Right lobe of liver (tissue), 4 donors: Measurements from ENCODE around the gene TMEM91.

Source experiments
- POLR2A ChIP-seq: fragments of 450-650 bp; IDR thresholded peaks from one replicate; pipeline ENCODE4 v1.6.1; 2017; ENCODE audit warnings: antibody characterized with exemption, mild to moderate bottlenecking
- TF ChIP-seq, protein P1 (sequence below), 4 donors: fragments of 200-600 bp in 3 of 4; fragments of 450-650 bp in 1 of 4; IDR thresholded peaks; one replicate each; pipeline versions ENCODE4 v1.5.1 to v1.8.0; 2016 to 2022; ENCODE audit warnings: antibody characterized with exemption in 4 of 4, mild to moderate bottlenecking in 2 of 4
- donor health status: DM: no; HTN: no; CAD: no.
- donor health status: DM: no; HTN: no; CAD: no.
- donor health status: DM: no; HTN: yes; CAD: no.

DNA sequence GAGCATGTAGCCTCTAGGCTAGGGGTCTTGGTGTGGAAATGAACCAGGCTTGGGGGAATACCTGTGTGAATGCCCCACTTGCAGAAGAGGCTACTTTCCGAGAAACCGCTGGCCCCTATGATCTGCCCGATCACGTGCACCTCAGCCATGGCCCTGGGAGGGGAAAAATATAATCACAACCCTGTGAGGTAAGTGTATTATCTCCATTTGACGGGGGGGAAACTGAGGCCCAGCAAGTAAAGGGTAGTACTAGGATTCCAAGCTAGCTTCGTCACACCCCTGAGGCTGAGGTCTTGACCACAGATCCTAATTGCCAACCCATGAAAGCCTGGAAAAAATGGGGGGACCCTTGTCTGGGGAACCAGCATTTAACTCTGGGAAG lies 13.0 kb upstream of the TMEM91 start:
- no peak for TF ChIP-seq POLR2A
- TF ChIP-seq, protein P1, sequence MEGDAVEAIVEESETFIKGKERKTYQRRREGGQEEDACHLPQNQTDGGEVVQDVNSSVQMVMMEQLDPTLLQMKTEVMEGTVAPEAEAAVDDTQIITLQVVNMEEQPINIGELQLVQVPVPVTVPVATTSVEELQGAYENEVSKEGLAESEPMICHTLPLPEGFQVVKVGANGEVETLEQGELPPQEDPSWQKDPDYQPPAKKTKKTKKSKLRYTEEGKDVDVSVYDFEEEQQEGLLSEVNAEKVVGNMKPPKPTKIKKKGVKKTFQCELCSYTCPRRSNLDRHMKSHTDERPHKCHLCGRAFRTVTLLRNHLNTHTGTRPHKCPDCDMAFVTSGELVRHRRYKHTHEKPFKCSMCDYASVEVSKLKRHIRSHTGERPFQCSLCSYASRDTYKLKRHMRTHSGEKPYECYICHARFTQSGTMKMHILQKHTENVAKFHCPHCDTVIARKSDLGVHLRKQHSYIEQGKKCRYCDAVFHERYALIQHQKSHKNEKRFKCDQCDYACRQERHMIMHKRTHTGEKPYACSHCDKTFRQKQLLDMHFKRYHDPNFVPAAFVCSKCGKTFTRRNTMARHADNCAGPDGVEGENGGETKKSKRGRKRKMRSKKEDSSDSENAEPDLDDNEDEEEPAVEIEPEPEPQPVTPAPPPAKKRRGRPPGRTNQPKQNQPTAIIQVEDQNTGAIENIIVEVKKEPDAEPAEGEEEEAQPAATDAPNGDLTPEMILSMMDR (IDR thresholded peaks at IDR 0.05) = no peak
